ENCODE results near the gene NAGLU. TPM values are rescaled to one million over a fixed set of nuclear protein-coding genes. Genes with fewer than 3 reads are reported as not detected.
A peak's percentile ranks its signal among the peaks of the same experiment; 100 is the strongest.

The NAGLU gene
- total RNA-seq, 1 donor from 2014 or later: 25.2 TPM

GRCh38 chr17:42520540-42520951 lies 15.5 kb upstream of the NAGLU start:
- no peak overlapping the region for H3K4me3 ChIP-seq (ENCODE audit: low read depth, low read length)
- DNase-seq (ENCODE audit: low read depth): no peak
- TF ChIP-seq CTCF (conservative IDR thresholded peaks at IDR 0.05; ENCODE audit: low read depth, low read length): peak; percentile 36

GRCh38 chr17:42521036-42521435 lies 15.0 kb upstream of the NAGLU start:
- no peak for DNase-seq (ENCODE audit: low read depth)
- no peak overlapping the region for H3K4me3 ChIP-seq (ENCODE audit: low read depth, low read length)
- no peak for TF ChIP-seq CTCF (conservative IDR thresholded peaks at IDR 0.05; ENCODE audit: low read depth, low read length)

- H3K4me3 ChIP-seq (ENCODE audit: low read depth, low read length): no peak overlapping the region
- no peak for DNase-seq (ENCODE audit: low read depth)
- no peak for TF ChIP-seq CTCF (conservative IDR thresholded peaks at IDR 0.05; ENCODE audit: low read depth, low read length)
Measured at GRCh38 chr17:42521666-42522262, 14.3 kb upstream of the NAGLU start.

GRCh38 chr17:42522263-42522790 lies 13.7 kb upstream of the NAGLU start:
- no peak overlapping the region for H3K4me3 ChIP-seq (ENCODE audit: low read depth, low read length)
- no peak for TF ChIP-seq CTCF (conservative IDR thresholded peaks at IDR 0.05; ENCODE audit: low read depth, low read length)
- DNase-seq (ENCODE audit: low read depth): no peak

- no peak for DNase-seq (ENCODE audit: low read depth)
- TF ChIP-seq CTCF (conservative IDR thresholded peaks at IDR 0.05; ENCODE audit: low read depth, low read length): no peak
- no peak overlapping the region for H3K4me3 ChIP-seq (ENCODE audit: low read depth, low read length)
Measured at GRCh38 chr17:42522798-42523278, 13.2 kb upstream of the NAGLU start.

GRCh38 chr17:42525221-42525620 lies 10.8 kb upstream of the NAGLU start:
- no peak for TF ChIP-seq CTCF (conservative IDR thresholded peaks at IDR 0.05; ENCODE audit: low read depth, low read length)
- no peak for DNase-seq (ENCODE audit: low read depth)
- no peak overlapping the region for H3K4me3 ChIP-seq (ENCODE audit: low read depth, low read length)

- no peak for DNase-seq (ENCODE audit: low read depth)
- no peak for TF ChIP-seq CTCF (conservative IDR thresholded peaks at IDR 0.05; ENCODE audit: low read depth, low read length)
- H3K4me3 ChIP-seq (ENCODE audit: low read depth, low read length): no peak overlapping the region
Measured at GRCh38 chr17:42526031-42526444, 10.0 kb upstream of the NAGLU start.
